GM23338 (cell line): ENCODE data around the gene BNIP1. TPM values are rescaled to one million over a fixed set of nuclear protein-coding genes. Genes with fewer than 3 reads are reported as not detected.
"Not testable (repeated sequence)": the region's sequence is repeated elsewhere in the genome, so short reads cannot be mapped to it uniquely, and the experiment has no call there.

Experiments
- ATAC-seq: fragments of 200-7000 bp; cut with Tn5 transposase; 3 replicates; pipeline ENCODE4 v1.9.1; 2020
- DNase-seq: peaks from one replicate; pipeline ENCODE4 v3.0.0-alpha.2; 2015; ENCODE audit warnings: low spot score
- H2AFZ ChIP-seq: fragments of 200-600 bp; sonication (generic); 2 replicates; pipeline ENCODE4 v1.8.0; 2016; ENCODE audit warnings: antibody characterized with exemption, mild to moderate bottlenecking, moderate library complexity
- H3F3A ChIP-seq: fragments of 200-600 bp; sonication (generic); replicated peaks from 2 replicates; pipeline ENCODE4 v1.8.0; 2017; ENCODE audit warnings: antibody characterized with exemption, mixed run types, low read depth
- H3K27ac ChIP-seq: fragments of 200-600 bp; sonication (generic); 2 replicates; pipeline ENCODE4 v1.6.1; 2016; ENCODE audit warnings: low read depth
- H3K27me3 ChIP-seq: fragments of 200-600 bp; sonication (generic); 2 replicates; pipeline ENCODE4 v1.8.0; 2016; ENCODE audit warnings: mild to moderate bottlenecking, mixed run types, moderate library complexity; ENCODE audit not compliant: insufficient read depth
- H3K36me3 ChIP-seq: fragments of 200-600 bp; sonication (generic); 2 replicates; pipeline ENCODE4 v1.8.0; 2016; ENCODE audit warnings: mild to moderate bottlenecking; ENCODE audit not compliant: insufficient read depth
- H3K4me1 ChIP-seq: fragments of 200-600 bp; sonication (generic); 2 replicates; pipeline ENCODE4 v1.8.0; 2016; ENCODE audit warnings: mild to moderate bottlenecking, moderate library complexity; ENCODE audit not compliant: insufficient read depth
- H3K4me2 ChIP-seq: fragments of 200-600 bp; sonication (generic); 2 replicates; pipeline ENCODE4 v1.7.1; 2017; ENCODE audit warnings: mixed run types
- H3K4me3 ChIP-seq: fragments of 200-600 bp; sonication (generic); 2 replicates; pipeline ENCODE4 v1.6.1; 2016; ENCODE audit warnings: mixed run types
- H3K79me2 ChIP-seq: fragments of 200-600 bp; sonication (generic); replicated peaks from 2 replicates; pipeline ENCODE4 v1.8.0; 2017; ENCODE audit warnings: mild to moderate bottlenecking; ENCODE audit not compliant: insufficient read depth
- H3K9me2 ChIP-seq: fragments of 200-600 bp; sonication (generic); 2 replicates; pipeline ENCODE4 v1.8.0; 2017; ENCODE audit not compliant: insufficient read depth
- H4K20me1 ChIP-seq: fragments of 200-600 bp; sonication (generic); replicated peaks from 2 replicates; pipeline ENCODE4 v1.8.0; 2017; ENCODE audit warnings: mild to moderate bottlenecking; ENCODE audit not compliant: insufficient read depth
- H3K27ac Mint-ChIP-seq: 2 replicates; pipeline ENCODE4 v1.8.0; 2020; ENCODE audit warnings: inconsistent platforms, mild to moderate bottlenecking, moderate library complexity, mixed read lengths
- H3K27me3 Mint-ChIP-seq: 3 replicates; pipeline ENCODE4 v1.8.0; 2022; ENCODE audit warnings: low read depth, mild to moderate bottlenecking, moderate library complexity, mixed read lengths, inconsistent platforms; ENCODE audit not compliant: insufficient read depth, poor library complexity
- H3K36me3 Mint-ChIP-seq: 3 replicates; pipeline ENCODE4 v1.8.0; 2021; ENCODE audit warnings: low read depth, mild to moderate bottlenecking, inconsistent platforms, moderate library complexity, mixed read lengths
- H3K4me1 Mint-ChIP-seq: 3 replicates; pipeline ENCODE4 v1.8.0; 2020; ENCODE audit warnings: mild to moderate bottlenecking, inconsistent platforms, mixed read lengths
- H3K4me3 Mint-ChIP-seq: 3 replicates; pipeline ENCODE4 v1.8.0; 2021; ENCODE audit warnings: moderate library complexity, mild to moderate bottlenecking, inconsistent platforms, mixed read lengths
- H3K9me3 Mint-ChIP-seq: 3 replicates; pipeline ENCODE4 v1.8.0; 2020; ENCODE audit warnings: moderate library complexity, mild to moderate bottlenecking, inconsistent platforms, mixed read lengths
- ETS1 ChIP-seq: IDR thresholded peaks from 2 replicates; pipeline ENCODE4 v1.6.1; 2016; ENCODE audit warnings: antibody characterized with exemption
- EZH2 ChIP-seq: fragments of 200-600 bp; sonication (generic); IDR thresholded peaks from one replicate; pipeline ENCODE4 v1.8.0; 2017; ENCODE audit warnings: antibody characterized with exemption, mild to moderate bottlenecking, low read depth; ENCODE audit not compliant: unreplicated experiment
- EZH2phosphoT487 ChIP-seq: fragments of 200-600 bp; sonication (generic); IDR thresholded peaks from one replicate; pipeline ENCODE4 v1.8.1; 2018; ENCODE audit warnings: antibody characterized with exemption; ENCODE audit not compliant: unreplicated experiment
- JUNB ChIP-seq: IDR thresholded peaks from one replicate; pipeline ENCODE4 v1.6.1; 2016; ENCODE audit warnings: antibody characterized with exemption; ENCODE audit not compliant: unreplicated experiment
- NANOG ChIP-seq: IDR thresholded peaks from 2 replicates; pipeline ENCODE4 v1.6.1; 2016; ENCODE audit warnings: antibody characterized with exemption, borderline replicate concordance
- POLR2AphosphoS5 ChIP-seq: IDR thresholded peaks from 2 replicates; pipeline ENCODE4 v1.6.1; 2016; ENCODE audit warnings: antibody characterized with exemption, low read depth
- STAT1 ChIP-seq: IDR thresholded peaks from one replicate; pipeline ENCODE4 v1.6.1; 2016; ENCODE audit warnings: antibody characterized with exemption; ENCODE audit not compliant: unreplicated experiment
- ZNF114 ChIP-seq: fragments of 250-450 bp; sonication (Bioruptor Pico); IDR thresholded peaks from 2 replicates; pipeline ENCODE4 v1.5.0; 2020; ENCODE audit warnings: mild to moderate bottlenecking, moderate library complexity
- ZNF462 ChIP-seq: fragments of 250-450 bp; sonication (Bioruptor Pico); IDR thresholded peaks from 2 replicates; pipeline ENCODE4 v1.5.0; 2020; ENCODE audit warnings: mild to moderate bottlenecking, moderate library complexity
- polyA plus RNA-seq: library from polyadenylated mRNA; unstranded; fragments of >200 nt; fragmentation: Nextera tagmentation; extraction: Ambion mirVana; gene quantifications from 2 replicates; pipeline ENCODE4 v1.2.1, GENCODE V29; 2016
- total RNA-seq: library from RNA; depleted of rRNA; stranded (reverse); fragments of >200 nt; shearing (Covaris generic); gene quantifications from 2 replicates; pipeline ENCODE4 v1.2.3, GENCODE V29; 2014

Gene BNIP1
- total and polyA plus RNA-seq, 2 experiments from 2014 or later, result 12.1 to 17.0 TPM

- TF ChIP-seq ZNF462 (CRISPR knock-in tag), result no peak
- TF ChIP-seq ETS1, result no peak
These were observed 9.5 kb downstream of the BNIP1 start (continued) for GRCh38 chr5:173153842-173154241.

GRCh38 chr5:173154619-173155018 is 10.3 kb downstream of the BNIP1 start:
- not testable (repeated sequence) for H3K4me3 Mint-ChIP-seq, ATAC-seq, H4K20me1 ChIP-seq, H3K27ac Mint-ChIP-seq, H2AFZ ChIP-seq, H3K4me3 ChIP-seq, H3K4me1 ChIP-seq, H3K27ac ChIP-seq, H3K9me2 ChIP-seq, H3K9me3 Mint-ChIP-seq, H3K36me3 ChIP-seq, H3K79me2 ChIP-seq, H3K4me1 Mint-ChIP-seq, H3K27me3 ChIP-seq, H3F3A ChIP-seq, H3K4me2 ChIP-seq, H3K27me3 Mint-ChIP-seq, DNase-seq
- H3K36me3 Mint-ChIP-seq, result peaks cover 25% of the 10 kb centered on the region

- H3K9me2 ChIP-seq, result no peaks in the 10 kb centered on the region
- H4K20me1 ChIP-seq, result 0 out of 2 replicates have a peak, but pooled peaks cover 3% of the 10 kb centered on the region
- no peak overlapping the region for H3K27ac ChIP-seq
- no peak overlapping the region for H3K4me3 Mint-ChIP-seq
- no peaks in the 10 kb centered on the region; the same call in 2 of the 3 replicates for H3K9me3 Mint-ChIP-seq
- ATAC-seq (no peak), DNase-seq (no peak)
- H3K4me1 Mint-ChIP-seq, result no peaks in the 10 kb centered on the region
- H3K27me3 ChIP-seq, result no peaks in the 10 kb centered on the region
- peaks cover 2% of the 10 kb centered on the region for H3K27me3 Mint-ChIP-seq
- H3K27ac Mint-ChIP-seq, result no peak overlapping the region
- no peaks in the 10 kb centered on the region for H3F3A ChIP-seq
- peaks cover 7% of the 10 kb centered on the region; the same call in 1 of the 2 replicates for H3K36me3 ChIP-seq
- no peaks in the 10 kb centered on the region for H3K4me1 ChIP-seq
- H3K4me3 ChIP-seq, result no peak overlapping the region
- no peak overlapping the region for H3K4me2 ChIP-seq
- no peaks in the 10 kb centered on the region for H3K79me2 ChIP-seq
- H2AFZ ChIP-seq, result no peak overlapping the region
- peaks cover 27% of the 10 kb centered on the region for H3K36me3 Mint-ChIP-seq
- TF ChIP-seq JUNB, result no peak
- no peak for TF ChIP-seq STAT1
- TF ChIP-seq POLR2AphosphoS5, result no peak
- no peak for TF ChIP-seq ETS1
- TF ChIP-seq EZH2, result no peak
- TF ChIP-seq NANOG, result no peak
- no peak for TF ChIP-seq EZH2phosphoT487
- TF ChIP-seq ZNF114, result no peak
These were observed 11.6 kb downstream of the BNIP1 start for GRCh38 chr5:173155912-173156311.
